Right ventricle myocardium superior (tissue), 1 donor: ENCODE results near the gene DIP2C. TPM values are rescaled to one million over a fixed set of nuclear protein-coding genes. Genes with fewer than 3 reads are reported as not detected.
"Not testable (repeated sequence)": the region's sequence is repeated elsewhere in the genome, so short reads cannot be mapped to it uniquely, and the experiment has no call there.

Source experiments
- ATAC-seq: fragments of 200-7000 bp; cut with Tn5 transposase; one replicate; pipeline ENCODE4 v1.9.1; 2020; ENCODE audit warnings: mild to moderate bottlenecking; ENCODE audit not compliant: poor library complexity
- DNase-seq: peaks from one replicate; pipeline ENCODE4 v3.0.0-alpha.2; 2020
- intact Hi-C: fragments of 100-400 bp; cut with DNase I; formaldehyde crosslinking; loops from one replicate; pipeline ENCODE4 v1.11.2; 2022
- total RNA-seq: library from RNA; stranded (reverse); fragmentation: NEBNext Ultra II Directional; extraction: Animal tissue kit (Norgen Biotek cat#: 25700); gene quantifications from one replicate; pipeline ENCODE4 v1.2.1, GENCODE V29; 2021
- donor health status: DM: no; HTN: yes; CAD: no; lungs with severe emphysema.

Gene DIP2C
- total RNA-seq, 1 donor from 2014 or later = 29.1 TPM

DNA sequence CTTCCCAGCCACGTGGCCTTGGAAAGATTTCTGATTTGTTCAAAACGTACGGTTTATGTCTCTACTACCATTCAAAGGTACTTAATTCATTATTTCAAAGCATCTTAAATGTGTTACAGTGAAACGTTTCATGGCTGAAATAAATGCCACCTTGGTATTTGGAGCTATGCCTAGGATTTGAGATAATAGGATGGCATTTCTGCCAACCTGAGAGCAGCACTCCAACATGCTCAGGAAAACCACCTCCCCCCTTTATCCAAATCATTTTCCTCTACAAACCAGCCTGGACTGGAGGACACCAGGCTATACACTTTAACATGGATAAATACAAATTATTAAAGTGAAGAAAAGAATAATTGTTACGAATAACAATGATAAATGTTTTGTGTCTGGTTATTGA, 293.4 kb downstream of the DIP2C start:
- intact Hi-C loops = no loop called here
- peak; percentile 72 for ATAC-seq
- no peak for DNase-seq

DNA sequence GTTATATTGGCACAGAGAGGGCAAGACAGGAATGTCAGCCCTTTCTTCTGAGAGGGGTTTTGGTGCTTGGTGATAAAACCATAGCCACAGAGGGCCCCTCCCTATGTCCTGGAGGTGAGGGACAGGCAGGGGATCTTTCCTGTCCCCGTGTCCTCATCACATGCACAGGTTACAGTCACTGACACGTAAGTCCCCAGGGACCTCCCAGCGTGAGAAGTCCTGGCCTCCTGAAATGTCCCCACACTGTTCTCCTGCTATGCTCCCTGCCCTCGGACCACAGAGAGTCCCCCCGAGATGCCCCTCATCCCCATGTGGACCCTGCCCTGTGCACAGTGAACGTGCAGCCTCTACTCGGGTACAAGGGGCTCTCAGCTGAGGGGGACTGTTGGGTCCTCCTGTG, 293.8 kb downstream of the DIP2C start:
- intact Hi-C loops = no loop called here

DNA sequence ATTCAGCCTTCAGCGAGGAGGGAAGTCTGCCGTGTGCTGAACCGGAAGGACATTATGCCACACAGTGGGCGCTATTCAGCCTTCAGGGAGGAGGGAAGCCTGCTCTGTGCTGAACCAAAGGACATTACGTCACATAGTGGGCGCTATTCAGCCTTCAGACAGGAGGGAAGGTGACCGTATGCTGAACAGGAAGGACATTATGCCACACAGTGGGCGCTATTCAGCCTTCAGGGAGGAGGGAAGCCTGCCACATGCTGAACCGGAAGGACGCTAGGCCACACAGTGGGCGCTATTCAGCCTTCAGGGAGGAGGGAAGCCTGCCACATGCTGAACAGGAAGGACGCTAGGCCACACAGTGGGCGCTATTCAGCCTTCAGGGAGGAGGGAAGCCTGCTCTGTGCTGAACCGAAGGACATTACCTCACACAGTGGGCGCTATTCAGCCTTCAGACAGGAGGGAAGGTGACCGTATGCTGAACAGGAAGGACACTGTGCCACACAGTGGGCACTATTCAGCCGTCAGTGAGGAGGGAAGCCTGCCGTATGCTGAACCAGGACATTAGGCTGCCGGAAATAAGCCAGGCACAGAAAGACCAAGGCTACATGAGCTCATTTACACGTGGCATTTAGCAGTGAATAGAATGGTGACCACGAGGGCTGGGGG, 294.9 kb downstream of the DIP2C start:
- intact Hi-C loops, DNase-seq: not testable (repeated sequence)
- peak; percentile 38 for ATAC-seq

More for the DNA sequence above, 293.8 kb downstream of the DIP2C start:
- peak; percentile 6 for ATAC-seq
- no peak for DNase-seq

DNA sequence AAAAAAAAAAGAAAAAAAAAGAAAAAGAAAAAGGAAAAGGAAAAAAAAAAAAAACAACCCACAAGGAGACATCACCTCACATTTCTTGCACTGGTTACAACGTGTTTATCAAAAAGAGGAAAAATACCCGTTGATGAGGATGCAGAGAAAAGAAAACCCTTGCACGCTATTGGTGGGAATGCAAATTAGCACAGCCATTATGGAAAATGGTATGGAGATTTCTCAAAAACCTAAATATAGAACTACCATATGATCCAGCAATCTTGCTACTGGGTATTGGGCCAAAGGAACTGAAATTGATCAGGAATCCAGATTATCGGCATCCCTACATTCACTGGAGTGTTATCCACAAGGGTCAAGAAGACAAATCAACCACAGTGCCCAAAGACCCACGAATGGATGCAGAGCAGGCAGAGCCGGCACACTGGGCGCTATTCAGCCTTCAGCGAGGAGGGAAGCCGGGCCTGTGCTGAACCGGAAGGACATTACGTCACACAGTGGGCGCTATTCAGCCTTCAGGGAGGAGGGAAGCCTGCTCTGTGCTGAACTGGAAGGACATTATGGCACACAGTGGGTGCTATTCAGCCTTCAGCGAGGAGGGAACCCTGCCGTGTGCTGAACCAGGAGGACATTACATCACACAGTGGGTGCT, 295.6 kb downstream of the DIP2C start:
- no peak for ATAC-seq
- intact Hi-C loops = no loop called here
- no peak for DNase-seq

DNA sequence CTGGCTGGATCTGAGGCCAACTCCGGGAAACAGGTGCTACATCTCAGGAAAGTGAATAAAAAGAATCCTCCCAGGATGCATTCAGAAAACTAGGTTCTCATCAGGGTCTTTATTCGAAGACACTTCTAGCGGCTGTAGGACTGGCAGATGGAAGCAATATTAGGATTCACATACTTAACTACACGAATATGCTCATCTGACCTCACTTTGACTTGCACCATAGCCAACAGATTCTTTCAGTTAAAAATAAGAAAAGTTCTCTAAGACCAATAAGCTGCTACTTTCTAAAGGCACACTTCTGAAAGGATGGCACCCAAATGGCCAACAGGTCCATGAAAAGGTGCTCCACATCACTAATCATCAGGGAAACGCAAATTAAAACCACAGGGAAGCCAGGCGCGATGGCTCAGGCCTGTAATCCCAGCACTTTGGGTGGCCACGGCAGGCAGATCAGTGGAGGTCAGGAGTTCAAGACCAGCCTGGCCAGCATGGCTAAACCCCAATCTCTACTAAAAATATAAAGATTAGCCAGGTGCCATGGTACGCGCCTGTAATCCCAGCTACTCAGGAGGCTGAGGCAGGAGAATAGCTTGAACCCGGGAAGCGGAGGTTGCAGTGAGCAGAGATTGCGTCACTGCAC, 296.2 kb downstream of the DIP2C start:
- ATAC-seq (no peak), DNase-seq (no peak)
- intact Hi-C loops = no loop called here

DNA sequence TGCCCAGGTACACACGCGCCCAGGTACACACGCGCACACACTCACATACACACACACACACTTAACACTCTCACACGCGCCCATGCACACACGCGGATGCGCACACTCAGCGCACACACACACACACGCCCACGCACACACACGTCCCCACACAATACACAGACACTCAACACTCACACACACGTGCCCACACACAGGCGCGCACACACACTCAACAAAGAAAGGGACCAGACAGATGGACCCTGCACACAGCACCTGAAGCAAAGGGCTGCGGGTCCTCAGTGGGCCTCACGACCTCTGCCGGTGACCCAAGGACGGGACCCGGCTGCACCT, 296.8 kb downstream of the DIP2C start:
- DNase-seq = no peak
- intact Hi-C loops = no loop called here
- ATAC-seq = no peak

DNA sequence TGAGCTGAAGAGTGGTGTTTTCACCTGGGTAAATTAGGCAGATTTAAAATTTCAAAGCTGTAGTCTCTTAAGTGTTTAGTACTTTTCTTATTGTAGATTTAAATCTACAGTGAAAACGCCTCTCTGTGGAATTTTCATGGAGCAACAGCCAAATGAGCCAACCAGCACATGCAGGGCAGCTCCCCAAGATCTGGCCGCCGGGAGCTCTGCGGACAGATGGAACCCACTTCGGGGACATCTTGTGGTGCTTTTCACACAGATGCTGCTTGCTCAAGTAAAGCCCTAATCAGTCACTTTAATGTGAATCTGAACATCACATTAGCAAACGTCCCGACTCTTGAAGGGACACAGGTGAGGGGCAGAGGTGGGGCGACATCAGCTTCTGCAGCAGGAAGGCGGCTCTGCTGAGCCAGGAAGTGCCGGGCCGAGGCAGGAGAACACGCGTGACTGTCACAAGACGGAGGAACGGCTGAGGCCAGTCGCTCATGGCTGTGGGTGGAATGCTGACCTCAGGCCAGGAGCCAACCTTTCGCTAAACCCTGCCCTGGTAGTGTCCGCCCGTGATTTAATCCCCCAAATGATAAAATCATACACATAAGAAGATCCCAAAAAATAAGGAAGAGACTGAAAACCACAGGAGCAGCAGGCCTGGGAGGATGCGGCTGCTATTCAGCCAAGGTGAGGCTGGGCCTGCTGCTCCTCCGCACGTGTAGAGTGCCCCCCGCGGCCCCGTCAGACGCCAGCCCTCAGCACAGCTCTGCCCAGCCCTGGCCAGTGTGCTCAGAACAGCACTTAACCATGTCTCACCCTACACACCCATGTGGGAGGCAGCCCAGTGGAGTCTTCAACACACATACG, 297.4 kb downstream of the DIP2C start:
- intact Hi-C loops = no loop called here
- DNase-seq (no peak), ATAC-seq (no peak)

DNA sequence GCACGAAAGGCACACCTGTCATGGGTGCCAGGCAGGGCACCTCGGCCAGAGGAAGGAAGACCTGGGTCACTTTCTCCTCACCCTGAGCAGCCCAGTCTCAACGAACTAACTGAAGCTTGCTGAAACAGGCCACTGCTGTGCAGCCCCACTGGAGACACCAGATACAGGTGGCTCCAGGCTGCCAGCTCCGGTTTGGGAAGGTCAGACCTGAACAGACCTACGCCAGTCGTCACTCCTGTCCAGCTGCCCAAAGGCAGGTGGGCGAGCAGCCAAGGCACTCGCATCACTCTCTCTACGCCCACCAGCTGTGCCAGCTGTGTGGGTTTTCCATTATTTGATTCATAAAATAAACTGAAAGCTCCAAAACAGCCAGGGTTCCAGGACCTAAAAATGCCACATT, 298.2 kb downstream of the DIP2C start:
- intact Hi-C loops = no loop called here
- ATAC-seq (no peak), DNase-seq (no peak)

DNA sequence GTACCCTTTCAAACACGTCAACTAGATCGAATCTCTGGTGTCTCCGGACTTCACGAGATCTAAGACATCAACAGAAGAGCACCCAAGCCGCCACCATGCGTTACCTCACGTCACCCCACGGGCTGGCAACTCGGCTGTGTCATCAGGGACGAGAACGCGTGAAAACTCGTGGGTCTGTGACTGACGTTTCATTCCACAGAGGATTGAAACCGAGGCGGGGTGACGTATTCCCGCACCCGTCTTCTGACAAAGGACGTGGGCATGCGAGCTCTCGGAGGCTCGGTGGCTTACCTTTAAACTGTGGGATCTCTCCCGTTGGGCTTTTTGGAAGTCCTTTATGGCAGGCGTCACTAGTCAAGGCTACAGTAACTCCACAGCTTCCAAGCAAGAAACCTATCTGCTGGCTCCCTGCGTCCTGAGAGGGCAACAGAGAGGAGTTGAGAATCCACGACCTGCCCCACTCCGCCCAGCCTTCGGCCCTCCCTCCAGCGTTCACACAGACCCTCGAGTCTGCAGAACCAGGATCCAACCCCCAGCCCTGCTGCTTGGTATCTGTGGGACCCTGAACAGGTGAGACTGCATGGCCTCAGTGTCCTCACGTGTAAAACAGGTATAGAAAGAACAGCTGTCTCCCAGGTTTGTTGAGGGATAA, 298.9 kb downstream of the DIP2C start:
- intact Hi-C loops = no loop called here
- DNase-seq (no peak), ATAC-seq (no peak)

DNA sequence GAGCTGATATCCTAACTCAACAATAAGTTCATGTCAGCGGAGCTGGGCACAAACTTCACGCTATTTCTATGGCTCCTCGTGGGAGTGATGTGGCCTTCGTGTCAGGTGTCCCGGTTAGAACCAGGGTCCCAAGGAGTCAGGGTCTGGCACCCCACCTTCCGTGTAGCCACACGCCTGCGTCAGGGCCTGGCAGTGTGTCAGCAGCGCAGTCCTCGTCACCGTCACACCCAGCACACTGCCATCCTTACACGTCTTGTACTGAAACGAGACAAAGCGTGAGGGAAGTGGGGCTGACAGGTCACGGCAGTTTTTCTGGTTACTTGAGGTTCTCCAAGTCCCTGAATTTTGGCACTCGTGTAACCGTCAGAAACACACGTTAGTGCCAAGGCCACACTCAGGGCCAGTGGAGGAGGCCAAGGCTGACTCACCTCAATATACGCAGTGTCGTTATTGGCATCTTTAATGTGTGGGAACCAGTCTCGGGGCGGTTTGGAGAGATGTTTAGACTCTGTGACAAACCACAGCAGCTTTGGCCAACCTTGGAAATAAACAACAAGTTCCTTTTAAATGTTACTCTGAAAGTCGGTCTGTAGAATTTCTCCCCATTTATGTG, 299.5 kb downstream of the DIP2C start:
- DNase-seq (no peak), ATAC-seq (no peak)
- intact Hi-C loops = no loop called here

DNA sequence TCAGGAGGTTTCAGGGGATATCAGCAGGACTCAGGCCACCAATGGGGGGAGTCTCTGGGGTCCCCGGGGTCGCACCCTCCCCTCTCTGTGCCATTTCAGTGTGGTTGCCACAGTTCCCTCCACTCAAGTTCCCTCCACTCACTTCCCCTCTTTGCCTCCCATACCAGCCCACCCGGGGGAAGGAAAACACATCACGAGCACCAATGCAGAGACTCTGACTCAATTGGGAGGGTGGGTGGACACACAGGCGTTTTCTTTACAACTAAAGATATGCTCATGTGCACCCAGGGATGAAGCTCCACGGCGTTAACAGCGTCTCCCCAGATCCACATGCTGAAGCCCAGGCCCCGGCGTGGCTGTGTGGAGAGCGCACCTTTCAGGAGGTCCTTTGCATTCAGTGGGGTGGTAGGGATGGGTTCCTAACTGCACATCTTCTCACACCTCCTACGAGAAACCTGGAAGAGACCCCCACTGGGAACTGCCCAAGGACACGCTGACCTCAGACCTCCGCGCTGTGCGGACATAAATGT, 300.1 kb downstream of the DIP2C start:
- ATAC-seq = no peak
- intact Hi-C loops = no loop called here
- no peak for DNase-seq

DNA sequence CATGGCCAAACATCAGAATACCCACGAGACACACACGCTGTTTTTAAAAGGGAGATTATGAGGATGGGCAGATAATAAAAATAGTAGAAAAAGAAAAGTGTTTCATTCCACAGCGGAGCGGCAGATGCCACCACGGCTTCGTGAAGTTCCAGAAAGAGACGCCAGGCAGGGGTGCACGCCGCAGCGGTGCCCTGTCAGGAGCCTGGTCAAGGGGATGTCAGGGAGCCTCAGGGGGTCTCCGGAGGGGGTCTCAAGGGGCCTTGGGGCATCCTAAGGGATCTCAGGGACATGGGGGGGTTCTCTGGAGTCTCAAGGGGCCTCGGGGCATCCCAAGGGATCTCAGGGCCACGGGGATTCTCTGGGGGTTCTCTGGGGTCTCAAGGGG, 300.8 kb downstream of the DIP2C start:
- intact Hi-C loops = no loop called here
- ATAC-seq = no peak

DNA sequence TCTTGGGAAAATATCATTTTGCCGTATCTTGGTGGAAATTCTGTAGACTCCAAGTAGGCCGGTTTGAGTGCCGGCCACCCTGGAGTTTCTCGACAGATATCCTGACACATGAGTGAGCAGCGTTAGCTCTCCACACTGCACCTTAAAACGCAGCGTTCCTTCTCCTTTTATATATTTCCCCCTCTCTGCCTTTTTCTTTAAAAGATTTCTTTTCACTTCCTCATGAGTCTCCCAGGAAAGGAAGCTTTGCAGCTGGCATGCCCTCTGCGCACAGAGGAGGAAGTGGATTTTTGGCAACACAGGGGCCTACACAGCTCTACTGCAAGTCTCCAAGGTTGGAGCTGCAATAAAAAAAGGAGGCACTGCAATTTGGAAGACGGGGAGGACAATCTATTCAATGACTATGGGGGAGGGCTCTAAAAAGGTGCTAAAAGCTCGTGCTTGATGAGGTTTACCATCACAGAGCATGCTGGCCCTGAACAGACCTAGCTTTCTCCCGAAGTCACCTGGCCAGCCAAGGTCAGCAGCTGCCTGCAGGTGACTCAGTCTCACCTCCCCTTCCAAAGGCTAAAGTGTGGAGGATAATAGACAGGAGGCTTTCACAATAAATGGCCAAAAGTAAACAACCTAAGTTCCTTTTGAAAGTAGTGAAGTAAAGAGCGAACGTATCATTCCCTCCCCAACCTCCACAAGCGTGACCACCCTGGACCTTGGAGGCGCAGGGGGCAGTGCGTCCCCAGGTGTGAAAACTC, 301.4 kb downstream of the DIP2C start:
- intact Hi-C loops = no loop called here
- DNase-seq (no peak), ATAC-seq (peak; percentile 54)

More for the DNA sequence above, 300.8 kb downstream of the DIP2C start:
- no peak for DNase-seq

DNA sequence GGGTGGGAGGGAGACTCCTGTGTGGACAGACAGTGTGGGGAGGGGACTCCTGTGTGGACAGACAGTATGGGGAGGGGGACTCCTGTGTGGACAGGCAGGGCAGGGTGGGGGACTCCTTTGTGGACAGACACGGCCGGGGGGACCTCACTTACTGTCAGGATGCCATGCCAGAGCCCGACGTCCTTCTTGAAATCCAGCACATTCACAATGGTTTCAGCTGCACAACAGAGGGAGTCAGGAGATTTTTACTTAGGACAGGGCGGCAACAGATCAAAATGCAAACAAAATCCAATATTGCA, 301.9 kb downstream of the DIP2C start:
- ATAC-seq = no peak
- DNase-seq = no peak
- intact Hi-C loops = no loop called here

DNA sequence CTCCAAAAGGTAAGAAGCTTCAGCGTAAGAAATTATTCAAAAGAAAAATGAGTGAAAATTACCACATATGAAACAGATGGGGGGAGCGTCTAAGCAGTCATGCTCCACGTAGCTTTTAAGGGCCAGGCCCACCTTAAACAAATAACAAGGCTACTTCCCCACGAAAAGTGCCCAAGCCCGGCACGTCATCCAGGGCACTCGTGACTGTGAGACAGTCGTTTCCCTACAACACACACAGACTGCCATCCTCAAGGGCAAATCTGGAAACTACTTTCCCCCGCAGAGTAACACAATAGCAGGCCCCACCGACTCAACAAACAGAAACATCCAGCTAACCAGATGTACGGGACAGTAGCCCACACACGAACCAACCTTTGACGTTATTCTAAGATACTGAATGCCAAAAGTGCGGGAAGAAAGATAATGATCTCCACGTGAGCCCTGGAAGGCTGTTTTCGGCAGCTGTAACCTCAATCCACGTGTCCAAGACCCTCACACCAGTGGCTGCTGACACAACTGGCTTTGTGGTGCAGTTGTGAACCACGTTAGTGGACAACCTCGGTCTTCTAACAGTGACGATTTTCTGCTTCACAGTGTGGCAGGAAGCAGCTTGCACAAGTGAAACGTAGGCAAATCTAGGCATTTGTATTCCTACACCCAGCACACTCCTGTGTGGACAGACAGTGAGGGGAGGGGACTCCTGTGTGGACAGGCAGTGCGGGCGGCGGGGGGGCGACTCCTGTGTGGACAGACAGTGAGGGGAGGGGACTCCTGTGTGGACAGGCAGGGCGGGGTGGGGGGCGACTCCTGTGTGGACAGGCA, 302.5 kb downstream of the DIP2C start:
- ATAC-seq = peak; percentile 37
- intact Hi-C loops = no loop called here

DNA sequence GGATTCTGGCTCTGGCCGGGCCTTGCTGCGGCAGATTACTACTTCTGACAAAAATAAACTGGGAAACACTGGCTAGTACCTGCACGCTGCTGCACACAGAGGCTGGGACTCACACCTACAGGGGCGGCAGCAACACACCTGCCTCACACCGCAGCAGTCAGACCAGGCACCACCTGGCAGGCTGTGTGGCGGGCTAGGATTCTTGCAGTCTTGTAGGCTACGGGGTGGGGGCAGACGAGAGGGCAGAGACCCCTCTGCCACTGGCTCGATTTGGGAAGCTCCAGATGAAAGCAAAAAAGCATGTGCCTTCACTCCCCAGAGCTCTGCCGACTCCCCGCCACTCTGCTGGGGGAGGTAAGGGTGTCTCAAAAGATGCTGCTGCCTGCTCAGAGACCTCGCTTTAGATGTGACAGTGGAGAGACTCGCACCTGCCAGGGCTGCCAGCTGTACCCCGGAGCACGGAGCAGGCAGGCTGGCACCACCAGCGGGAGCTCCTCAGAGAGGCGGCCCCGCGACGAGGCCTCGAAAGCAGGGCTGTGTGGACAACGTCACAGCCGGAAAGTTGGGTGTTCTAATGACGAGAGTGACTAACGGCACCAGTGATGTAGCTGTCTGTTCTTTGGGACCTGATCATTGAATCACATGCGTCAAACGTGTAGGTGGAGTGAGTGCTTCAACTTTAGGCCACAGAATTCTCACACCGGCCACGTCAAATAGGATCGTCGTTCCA, 303.7 kb downstream of the DIP2C start:
- intact Hi-C loops = no loop called here
- ATAC-seq = no peak

More for the DNA sequence above, 302.5 kb downstream of the DIP2C start:
- no peak for DNase-seq

More for the DNA sequence above, 303.7 kb downstream of the DIP2C start:
- DNase-seq = no peak
